Testis (tissue), 2 donors: ENCODE measurements around the gene RER1.

Experiments
- CTCF ChIP-seq, 3 experiments: fragments of 450-650 bp in 2 of 3; fragments of 200-600 bp in 1 of 3; sonication (generic) in 1 of 3; IDR thresholded peaks; one replicate each; pipeline ENCODE4 v1.5.1; 2016 to 2019; ENCODE audit warnings: antibody characterized with exemption in 3 of 3, mild to moderate bottlenecking in 2 of 3, moderate library complexity in 1 of 3
- POLR2A ChIP-seq: fragments of 450-650 bp; IDR thresholded peaks from one replicate; pipeline ENCODE4 v1.6.1; 2017; ENCODE audit warnings: antibody characterized with exemption, mild to moderate bottlenecking, moderate library complexity

- TF ChIP-seq CTCF (IDR thresholded peaks at IDR 0.05), result no peak
- no peak for TF ChIP-seq POLR2A
These were observed 6.6 kb upstream of the RER1 start for GRCh38 chr1:2384941-2385481.
